Loucy (cell line): Measurements from ENCODE around the gene PHEX.

Experiments used
- EZH2phosphoT487 ChIP-seq: fragments of 200-600 bp; IDR thresholded peaks from 2 replicates; pipeline ENCODE4 v1.6.1; 2018; ENCODE audit warnings: antibody characterized with exemption, mild to moderate bottlenecking, moderate library complexity, borderline replicate concordance
- TF ChIP-seq, protein P1 (sequence below): fragments of 200-600 bp; sonication (generic); conservative IDR thresholded peaks from 2 replicates; pipeline ENCODE4 v1.5.1; 2014; ENCODE audit warnings: mild to moderate bottlenecking, antibody characterized with exemption, low read length

- TF ChIP-seq, protein P1, sequence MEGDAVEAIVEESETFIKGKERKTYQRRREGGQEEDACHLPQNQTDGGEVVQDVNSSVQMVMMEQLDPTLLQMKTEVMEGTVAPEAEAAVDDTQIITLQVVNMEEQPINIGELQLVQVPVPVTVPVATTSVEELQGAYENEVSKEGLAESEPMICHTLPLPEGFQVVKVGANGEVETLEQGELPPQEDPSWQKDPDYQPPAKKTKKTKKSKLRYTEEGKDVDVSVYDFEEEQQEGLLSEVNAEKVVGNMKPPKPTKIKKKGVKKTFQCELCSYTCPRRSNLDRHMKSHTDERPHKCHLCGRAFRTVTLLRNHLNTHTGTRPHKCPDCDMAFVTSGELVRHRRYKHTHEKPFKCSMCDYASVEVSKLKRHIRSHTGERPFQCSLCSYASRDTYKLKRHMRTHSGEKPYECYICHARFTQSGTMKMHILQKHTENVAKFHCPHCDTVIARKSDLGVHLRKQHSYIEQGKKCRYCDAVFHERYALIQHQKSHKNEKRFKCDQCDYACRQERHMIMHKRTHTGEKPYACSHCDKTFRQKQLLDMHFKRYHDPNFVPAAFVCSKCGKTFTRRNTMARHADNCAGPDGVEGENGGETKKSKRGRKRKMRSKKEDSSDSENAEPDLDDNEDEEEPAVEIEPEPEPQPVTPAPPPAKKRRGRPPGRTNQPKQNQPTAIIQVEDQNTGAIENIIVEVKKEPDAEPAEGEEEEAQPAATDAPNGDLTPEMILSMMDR = no peak
- TF ChIP-seq EZH2phosphoT487 = no peak
These were observed 73.8 kb downstream of the PHEX start for GRCh38 chrX:22105971-22106370.
